ENCODE measurements around the gene THBD.

DNA sequence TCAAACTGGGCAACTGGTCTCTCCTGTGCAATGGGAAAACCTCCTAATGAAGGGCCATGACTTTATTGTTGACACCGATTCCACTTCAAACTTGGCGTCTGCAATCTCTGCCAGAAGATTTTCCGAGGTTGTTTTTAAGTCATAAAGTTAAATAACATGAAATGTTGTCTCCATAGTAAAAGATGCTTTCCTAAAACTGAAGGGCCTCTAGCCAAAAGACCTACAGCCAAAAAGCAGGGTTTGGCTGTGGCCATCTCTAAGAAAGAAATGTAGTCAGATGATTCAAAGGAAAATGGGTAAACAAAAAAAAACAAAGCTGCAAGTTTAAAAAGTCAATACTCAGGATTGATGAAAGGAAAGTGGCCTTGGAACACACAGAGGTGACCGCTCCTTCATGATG, 22.5 kb upstream of the THBD start:
- TF ChIP-seq, protein P1, sequence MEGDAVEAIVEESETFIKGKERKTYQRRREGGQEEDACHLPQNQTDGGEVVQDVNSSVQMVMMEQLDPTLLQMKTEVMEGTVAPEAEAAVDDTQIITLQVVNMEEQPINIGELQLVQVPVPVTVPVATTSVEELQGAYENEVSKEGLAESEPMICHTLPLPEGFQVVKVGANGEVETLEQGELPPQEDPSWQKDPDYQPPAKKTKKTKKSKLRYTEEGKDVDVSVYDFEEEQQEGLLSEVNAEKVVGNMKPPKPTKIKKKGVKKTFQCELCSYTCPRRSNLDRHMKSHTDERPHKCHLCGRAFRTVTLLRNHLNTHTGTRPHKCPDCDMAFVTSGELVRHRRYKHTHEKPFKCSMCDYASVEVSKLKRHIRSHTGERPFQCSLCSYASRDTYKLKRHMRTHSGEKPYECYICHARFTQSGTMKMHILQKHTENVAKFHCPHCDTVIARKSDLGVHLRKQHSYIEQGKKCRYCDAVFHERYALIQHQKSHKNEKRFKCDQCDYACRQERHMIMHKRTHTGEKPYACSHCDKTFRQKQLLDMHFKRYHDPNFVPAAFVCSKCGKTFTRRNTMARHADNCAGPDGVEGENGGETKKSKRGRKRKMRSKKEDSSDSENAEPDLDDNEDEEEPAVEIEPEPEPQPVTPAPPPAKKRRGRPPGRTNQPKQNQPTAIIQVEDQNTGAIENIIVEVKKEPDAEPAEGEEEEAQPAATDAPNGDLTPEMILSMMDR (IDR thresholded peaks at IDR 0.05) = no peak
- TF ChIP-seq POLR2A (IDR thresholded peaks at IDR 0.05) = no peak
